ENCODE measurements around the gene COL23A1. TPM values are rescaled to one million over a fixed set of nuclear protein-coding genes. Genes with fewer than 3 reads are reported as not detected.

COL23A1 gene
- total and polyA plus RNA-seq, 2 of the 13 experiments (the other 11 are each of a cell fraction or from before 2014, with no cell fraction given): not detected

DNA sequence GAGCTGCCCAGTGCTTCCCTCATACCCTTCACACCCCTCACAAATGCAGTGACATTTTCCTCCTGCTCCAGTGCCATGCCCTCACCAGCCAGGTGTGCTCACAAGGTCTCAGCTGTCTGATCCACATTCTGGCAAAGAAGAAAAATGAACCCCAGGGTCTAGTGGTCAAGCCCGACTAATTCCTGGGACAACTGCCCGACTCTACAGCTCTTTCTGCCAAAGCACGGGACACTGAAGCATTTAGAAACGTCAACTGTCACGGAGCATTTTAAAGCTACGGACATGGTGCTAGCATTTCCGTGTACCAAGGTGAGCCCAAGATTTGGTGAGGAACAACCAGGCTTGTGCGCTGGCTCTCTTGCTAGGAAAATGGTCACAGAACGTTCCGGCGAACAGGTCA is 300.8 kb downstream of the COL23A1 start:
- Histone ChIP-seq H3K9me3 (ENCODE audit: low read length) (no peaks in the 10 kb centered on the region), H3K9ac (ENCODE audit: insufficient read depth, low read depth, low read length) (no peak overlapping the region), H3K4me3 (replicated peaks in 1 of 3; ENCODE audit: insufficient read depth in 1 of 3, low read depth in 2 of 3, low read length in 3 of 3) (no peak overlapping the region), H3K36me3 (replicated peaks in 1 of 2; ENCODE audit: control insufficient read depth in 1 of 2, insufficient read depth in 2 of 2, low read length in 2 of 2) (no peaks in the 10 kb centered on the region), H4K20me1 (ENCODE audit: insufficient read depth, low read length) (no peaks in the 10 kb centered on the region), H3K4me2 (ENCODE audit: low read depth, low read length) (no peak overlapping the region), H3K27ac (ENCODE audit: extremely low read length, insufficient read depth, low read length) (no peak overlapping the region), H2AFZ (ENCODE audit: low read length) (no peak overlapping the region), H3K79me2 (ENCODE audit: insufficient read depth, low read length) (no peaks in the 10 kb centered on the region), H3K4me1 (ENCODE audit: insufficient read depth, low read length) (no peaks in the 10 kb centered on the region), H3K27me3 (ENCODE audit: control insufficient read depth in 1 of 2, insufficient read depth in 2 of 2, low read length in 2 of 2) (peaks cover 5 to 46% of the 10 kb centered on the region in 2 experiments; a peak in 4 of 5 replicates)
- intact Hi-C loops (cut with micrococcal nuclease; ENCODE audit: unreplicated experiment) (no loop called here), in situ Hi-C loops (cut with HindIII; ENCODE audit: extremely low pct_ligation_motif_present, low pct_unique_long_range_greater_than_20kb) (loop anchor here (10.0 kb wide), 1 partner anchor 555 kb away; no protein-coding TSS in a partner anchor)
- ChIA-PET POLR2A (no interaction called here), CTCF (ENCODE audit: low intra/inter-chr PET ratio, low total read pairs) (no interaction called here)
- FAIRE-seq (no peak), DNase-seq (ENCODE audit: low spot score) (no peak), ATAC-seq (no peak)
- no peak for TF ChIP-seq SPEN (CRISPR knock-in tag; IDR thresholded peaks at IDR 0.05; ENCODE audit: low read depth)
- TF ChIP-seq, protein P1, sequence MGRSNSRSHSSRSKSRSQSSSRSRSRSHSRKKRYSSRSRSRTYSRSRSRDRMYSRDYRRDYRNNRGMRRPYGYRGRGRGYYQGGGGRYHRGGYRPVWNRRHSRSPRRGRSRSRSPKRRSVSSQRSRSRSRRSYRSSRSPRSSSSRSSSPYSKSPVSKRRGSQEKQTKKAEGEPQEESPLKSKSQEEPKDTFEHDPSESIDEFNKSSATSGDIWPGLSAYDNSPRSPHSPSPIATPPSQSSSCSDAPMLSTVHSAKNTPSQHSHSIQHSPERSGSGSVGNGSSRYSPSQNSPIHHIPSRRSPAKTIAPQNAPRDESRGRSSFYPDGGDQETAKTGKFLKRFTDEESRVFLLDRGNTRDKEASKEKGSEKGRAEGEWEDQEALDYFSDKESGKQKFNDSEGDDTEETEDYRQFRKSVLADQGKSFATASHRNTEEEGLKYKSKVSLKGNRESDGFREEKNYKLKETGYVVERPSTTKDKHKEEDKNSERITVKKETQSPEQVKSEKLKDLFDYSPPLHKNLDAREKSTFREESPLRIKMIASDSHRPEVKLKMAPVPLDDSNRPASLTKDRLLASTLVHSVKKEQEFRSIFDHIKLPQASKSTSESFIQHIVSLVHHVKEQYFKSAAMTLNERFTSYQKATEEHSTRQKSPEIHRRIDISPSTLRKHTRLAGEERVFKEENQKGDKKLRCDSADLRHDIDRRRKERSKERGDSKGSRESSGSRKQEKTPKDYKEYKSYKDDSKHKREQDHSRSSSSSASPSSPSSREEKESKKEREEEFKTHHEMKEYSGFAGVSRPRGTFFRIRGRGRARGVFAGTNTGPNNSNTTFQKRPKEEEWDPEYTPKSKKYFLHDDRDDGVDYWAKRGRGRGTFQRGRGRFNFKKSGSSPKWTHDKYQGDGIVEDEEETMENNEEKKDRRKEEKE (IDR thresholded peaks at IDR 0.05): no peak
- TF ChIP-seq HNRNPH1 (optimal IDR thresholded peaks at IDR 0.05; ENCODE audit: low read depth, low read length): no peak
- TF ChIP-seq HOXA3 (CRISPR knock-in tag; IDR thresholded peaks at IDR 0.05): no peak
- TF ChIP-seq, protein P2, sequence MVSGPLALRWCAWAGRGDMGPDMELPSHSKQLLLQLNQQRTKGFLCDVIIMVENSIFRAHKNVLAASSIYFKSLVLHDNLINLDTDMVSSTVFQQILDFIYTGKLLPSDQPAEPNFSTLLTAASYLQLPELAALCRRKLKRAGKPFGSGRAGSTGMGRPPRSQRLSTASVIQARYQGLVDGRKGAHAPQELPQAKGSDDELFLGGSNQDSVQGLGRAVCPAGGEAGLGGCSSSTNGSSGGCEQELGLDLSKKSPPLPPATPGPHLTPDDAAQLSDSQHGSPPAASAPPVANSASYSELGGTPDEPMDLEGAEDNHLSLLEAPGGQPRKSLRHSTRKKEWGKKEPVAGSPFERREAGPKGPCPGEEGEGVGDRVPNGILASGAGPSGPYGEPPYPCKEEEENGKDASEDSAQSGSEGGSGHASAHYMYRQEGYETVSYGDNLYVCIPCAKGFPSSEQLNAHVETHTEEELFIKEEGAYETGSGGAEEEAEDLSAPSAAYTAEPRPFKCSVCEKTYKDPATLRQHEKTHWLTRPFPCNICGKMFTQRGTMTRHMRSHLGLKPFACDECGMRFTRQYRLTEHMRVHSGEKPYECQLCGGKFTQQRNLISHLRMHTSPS (CRISPR knock-in tag; IDR thresholded peaks at IDR 0.05; ENCODE audit: low read depth): no peak
- TF ChIP-seq, protein P3, sequence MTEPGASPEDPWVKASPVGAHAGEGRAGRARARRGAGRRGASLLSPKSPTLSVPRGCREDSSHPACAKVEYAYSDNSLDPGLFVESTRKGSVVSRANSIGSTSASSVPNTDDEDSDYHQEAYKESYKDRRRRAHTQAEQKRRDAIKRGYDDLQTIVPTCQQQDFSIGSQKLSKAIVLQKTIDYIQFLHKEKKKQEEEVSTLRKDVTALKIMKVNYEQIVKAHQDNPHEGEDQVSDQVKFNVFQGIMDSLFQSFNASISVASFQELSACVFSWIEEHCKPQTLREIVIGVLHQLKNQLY (CRISPR knock-in tag; IDR thresholded peaks at IDR 0.05): no peak
- TF ChIP-seq ZNF878 (CRISPR knock-in tag; IDR thresholded peaks at IDR 0.05): no peak
- TF ChIP-seq PTBP1 (IDR thresholded peaks at IDR 0.05; ENCODE audit: low read depth, low read length, poor library complexity, severe bottlenecking): no peak
- no peak for TF ChIP-seq GZF1 (CRISPR knock-in tag; IDR thresholded peaks at IDR 0.05)
- TF ChIP-seq ZNF282 (IDR thresholded peaks at IDR 0.05; ENCODE audit: partially characterized antibody): no peak
- TF ChIP-seq ZNF75D (CRISPR knock-in tag; IDR thresholded peaks at IDR 0.05; ENCODE audit: borderline replicate concordance): no peak
- no peak for TF ChIP-seq ZNF589 (CRISPR knock-in tag; conservative IDR thresholded peaks at IDR 0.05)
- TF ChIP-seq, protein P4, sequence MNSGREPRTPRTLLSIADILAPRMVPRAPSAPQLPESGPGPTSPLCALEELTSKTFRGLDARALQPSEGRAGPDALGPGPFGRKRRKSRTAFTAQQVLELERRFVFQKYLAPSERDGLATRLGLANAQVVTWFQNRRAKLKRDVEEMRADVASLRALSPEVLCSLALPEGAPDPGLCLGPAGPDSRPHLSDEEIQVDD (CRISPR knock-in tag; IDR thresholded peaks at IDR 0.05; ENCODE audit: borderline replicate concordance): no peak
- TF ChIP-seq HDAC1 (CRISPR knock-in tag; IDR thresholded peaks at IDR 0.05): no peak
- TF ChIP-seq ZNF160 (CRISPR knock-in tag; IDR thresholded peaks at IDR 0.05): no peak
- no peak for TF ChIP-seq ZNF101 (CRISPR knock-in tag; IDR thresholded peaks at IDR 0.05; ENCODE audit: borderline replicate concordance, low read depth)
- TF ChIP-seq ZFP36L1 (CRISPR knock-in tag; IDR thresholded peaks at IDR 0.05): no peak
- no peak for TF ChIP-seq BHLHE40 (IDR thresholded peaks at IDR 0.05; ENCODE audit: low read length)
- TF ChIP-seq ZNF773 (CRISPR knock-in tag; IDR thresholded peaks at IDR 0.05; ENCODE audit: borderline replicate concordance): no peak
- BruUV-seq (replicated peaks): no TSS peak
- 59% methylated on average over 11 of the region's 11 CpGs for WGBS (ENCODE audit: low lambda C conversion rate)
